HT-29 (cell line): ENCODE measurements around the gene WDR31. TPM values are rescaled to one million over a fixed set of nuclear protein-coding genes. Genes with fewer than 3 reads are reported as not detected.
"Not testable (repeated sequence)": the region's sequence is repeated elsewhere in the genome, so short reads cannot be mapped to it uniquely, and the experiment has no call there.

Source experiments
- DNase-seq: peaks from one replicate; pipeline ENCODE4 v3.0.0-alpha.2; 2015; ENCODE audit warnings: low spot score
- total RNA-seq: library from RNA; depleted of rRNA; stranded (reverse); fragments of >200 nt; shearing (Covaris generic); gene quantifications from 2 replicates; pipeline ENCODE4 v1.2.3, GENCODE V29; 2014; rRNA removed

Gene WDR31
- total RNA-seq = 0.37 and 0.74 TPM in 2 replicates

DNA sequence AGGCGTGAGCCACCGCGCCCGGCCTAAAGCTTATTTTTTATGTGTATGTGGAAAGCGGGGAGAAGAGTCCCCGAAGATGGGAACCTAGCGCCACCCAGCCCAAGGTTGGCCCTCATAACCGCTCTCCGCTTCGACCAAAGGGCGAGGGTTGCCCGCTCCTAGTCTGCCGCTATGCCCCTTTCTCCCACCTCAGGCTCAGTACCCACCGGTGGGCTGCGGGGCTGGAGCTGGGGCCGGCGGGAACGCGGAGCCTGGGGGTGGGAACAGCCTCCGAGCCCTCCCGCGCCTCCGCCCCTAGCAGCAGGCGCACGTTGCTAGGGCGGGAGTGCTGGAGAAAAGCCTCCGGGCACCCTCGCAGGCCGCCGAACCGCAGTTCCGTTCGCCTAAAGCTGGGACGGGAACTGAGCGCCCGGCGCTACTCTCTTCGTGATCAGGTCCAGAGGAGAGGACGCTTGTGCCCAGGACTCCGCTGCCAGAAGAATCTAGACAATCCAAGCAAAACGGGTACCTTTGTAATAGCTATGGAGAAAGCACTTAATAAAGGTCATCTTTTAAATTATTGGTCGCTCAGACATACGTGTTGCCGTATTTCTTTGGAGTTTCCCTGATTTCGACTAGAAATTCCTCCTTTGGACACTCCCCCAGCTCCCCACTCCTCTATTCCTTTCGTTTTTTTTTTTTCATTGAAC, at the start of gene WDR31:
TSS of gene WDR31 (minus strand) at position 265 of the 689 bp plus-strand sequence. CDS start 8,253 bp downstream, outside the sequence.
- DNase-seq = peak; percentile 87

DNA sequence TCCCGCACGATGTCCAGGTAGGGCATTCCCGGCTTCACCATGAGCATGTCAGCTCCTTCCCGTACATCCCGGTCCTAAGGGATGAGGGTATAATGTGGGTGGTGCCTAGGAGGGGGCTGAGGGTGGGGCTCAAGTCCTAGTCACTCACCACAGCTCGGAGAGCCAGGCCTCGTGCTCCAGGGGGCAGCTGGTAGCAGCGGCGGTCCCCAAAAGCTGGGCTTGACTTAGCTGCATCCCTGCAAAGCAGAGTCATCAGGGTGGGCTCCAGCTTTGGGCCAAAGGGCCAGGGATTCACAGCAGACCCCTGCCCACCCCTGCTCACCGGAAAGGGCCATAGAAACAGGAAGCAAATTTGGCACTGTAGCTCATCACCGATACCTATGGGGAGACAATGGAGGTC, 49.4 kb upstream of the WDR31 start:
- DNase-seq = no peak

DNA sequence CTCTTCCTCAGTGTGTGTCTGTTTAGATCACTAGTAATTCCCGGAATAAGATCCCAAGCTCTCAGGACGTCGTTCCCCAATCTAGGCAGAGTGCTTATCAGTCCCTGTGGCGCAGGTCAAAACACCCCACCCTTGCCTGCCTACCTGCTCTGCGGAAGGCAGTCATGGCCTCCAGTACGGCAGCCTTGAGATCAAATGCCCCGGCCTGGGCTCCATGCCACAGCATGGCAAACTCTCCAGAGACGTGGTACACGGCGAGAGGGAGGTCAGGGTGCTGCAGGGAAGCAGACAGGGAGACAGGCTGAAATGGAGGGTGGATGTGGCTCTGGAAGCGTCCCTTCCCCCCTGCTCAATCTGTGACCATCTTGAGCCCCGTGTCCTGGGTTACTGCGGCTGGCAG, 48.8 kb upstream of the WDR31 start:
- no peak for DNase-seq

DNA sequence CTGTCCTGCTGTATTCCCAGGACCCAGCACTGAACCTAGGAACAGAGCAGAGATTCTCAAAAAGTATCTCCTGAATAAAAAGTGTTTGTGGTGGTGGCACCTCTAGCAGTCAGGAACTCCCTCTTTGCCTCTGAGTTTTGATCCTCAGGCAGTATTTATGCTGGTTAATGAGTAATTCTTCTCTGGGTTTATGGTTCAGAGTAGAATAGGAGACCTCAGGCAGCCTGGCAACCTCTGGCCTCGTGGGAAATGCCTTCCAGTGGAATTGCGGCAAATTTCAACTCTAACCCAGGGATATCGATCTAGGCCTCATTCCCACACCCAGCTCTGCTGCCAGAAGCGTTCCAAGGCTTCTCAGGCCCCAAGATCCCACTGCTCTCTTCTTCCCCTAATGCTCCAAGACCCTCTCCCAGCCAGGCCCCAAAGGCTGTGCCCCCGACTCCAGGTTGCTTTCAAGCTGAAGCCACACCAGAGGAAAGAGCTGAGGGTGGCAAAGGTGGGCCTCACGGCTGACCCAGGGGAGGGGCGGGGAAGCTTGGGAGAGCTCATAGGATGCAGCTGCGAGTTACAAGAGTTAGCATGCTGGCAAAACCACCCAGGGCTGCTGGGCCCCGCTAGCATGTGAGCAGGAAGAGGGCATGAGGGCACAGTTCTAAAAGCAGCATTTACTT, 47.6 kb upstream of the WDR31 start:
- DNase-seq = peak; percentile 84

DNA sequence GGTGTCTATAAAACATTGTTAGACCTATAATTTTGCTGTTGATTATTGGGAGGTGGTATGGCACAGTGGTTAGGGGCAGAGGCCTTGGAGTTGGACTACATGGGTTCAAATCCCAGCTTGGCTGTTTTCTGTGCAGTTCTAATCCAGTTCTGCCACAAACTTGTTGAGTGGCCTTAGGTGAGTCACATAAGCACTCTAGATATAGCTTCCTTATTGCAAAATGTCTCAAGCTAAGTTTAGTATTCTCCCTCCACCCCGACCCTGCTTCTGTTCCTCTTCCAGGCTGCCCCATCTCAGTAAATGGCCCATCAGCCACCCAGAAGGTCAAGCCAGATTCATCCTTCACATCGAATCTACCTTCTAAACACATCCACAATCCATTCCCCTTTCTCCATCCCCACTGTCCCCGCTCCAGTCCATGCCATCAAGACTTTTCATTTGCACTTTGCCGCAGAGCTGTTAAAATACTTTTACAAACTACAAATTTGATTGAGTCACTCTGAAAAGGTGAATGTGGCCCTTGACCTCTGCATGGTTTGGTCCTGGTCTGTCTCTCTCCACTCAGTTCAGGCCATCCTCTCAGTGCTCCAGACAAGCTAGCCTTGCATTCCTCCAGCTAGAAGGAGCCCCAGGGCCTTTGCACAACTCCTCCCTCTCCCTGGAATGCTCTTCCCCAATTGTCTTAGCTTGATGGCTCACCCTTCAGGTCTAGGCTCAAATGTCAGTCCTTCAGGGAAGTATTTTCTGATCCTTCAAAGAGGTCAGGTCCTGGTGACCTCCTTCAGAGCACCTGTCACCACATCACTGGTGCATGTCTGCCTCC, 46.7 kb upstream of the WDR31 start:
- DNase-seq = no peak

DNA sequence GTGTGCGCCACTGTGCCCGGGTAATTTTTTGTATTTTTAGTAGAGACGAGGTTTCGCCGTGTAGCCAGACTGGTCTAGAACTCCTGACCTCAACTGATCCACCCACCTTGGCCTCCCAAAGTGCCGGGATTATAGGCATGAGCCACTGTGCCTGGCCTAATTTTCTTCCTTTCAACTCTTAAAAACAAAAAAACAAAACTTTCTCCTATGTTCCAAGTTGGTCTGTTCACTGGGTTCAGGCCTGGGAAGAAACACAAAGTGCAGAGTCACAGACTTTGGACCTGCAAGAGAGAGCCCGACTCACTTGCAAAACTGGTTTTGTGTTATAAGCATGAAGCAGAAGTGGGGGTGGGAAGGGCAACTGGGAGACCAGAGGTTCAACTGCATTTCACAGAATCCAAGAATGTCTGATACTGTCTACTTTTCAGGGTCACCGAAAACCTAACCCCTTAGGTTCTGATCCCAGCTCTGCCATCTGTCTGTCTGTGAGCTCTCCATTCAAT, 41.9 kb upstream of the WDR31 start:
- peak; percentile 93 for DNase-seq

DNA sequence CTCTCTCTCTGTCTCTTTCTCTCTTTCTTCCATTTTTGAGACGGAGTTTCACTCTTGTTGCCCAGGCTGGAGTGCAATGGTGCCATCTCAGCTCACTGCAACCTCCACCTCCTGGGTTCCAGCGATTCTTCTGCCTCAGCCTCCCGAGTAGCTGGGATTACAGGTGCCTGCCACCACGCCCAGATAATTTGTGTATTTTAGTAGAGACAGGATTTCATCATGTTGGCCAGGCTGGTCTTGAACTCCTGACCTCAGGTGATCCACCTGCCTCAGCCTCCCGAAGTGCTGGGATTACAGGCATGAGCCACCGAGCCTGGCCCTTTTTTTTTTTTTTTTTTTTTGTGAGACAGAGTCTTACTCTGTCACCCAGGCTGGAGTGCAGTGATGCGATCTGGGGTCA, 41.4 kb upstream of the WDR31 start:
- DNase-seq = not testable (repeated sequence)

DNA sequence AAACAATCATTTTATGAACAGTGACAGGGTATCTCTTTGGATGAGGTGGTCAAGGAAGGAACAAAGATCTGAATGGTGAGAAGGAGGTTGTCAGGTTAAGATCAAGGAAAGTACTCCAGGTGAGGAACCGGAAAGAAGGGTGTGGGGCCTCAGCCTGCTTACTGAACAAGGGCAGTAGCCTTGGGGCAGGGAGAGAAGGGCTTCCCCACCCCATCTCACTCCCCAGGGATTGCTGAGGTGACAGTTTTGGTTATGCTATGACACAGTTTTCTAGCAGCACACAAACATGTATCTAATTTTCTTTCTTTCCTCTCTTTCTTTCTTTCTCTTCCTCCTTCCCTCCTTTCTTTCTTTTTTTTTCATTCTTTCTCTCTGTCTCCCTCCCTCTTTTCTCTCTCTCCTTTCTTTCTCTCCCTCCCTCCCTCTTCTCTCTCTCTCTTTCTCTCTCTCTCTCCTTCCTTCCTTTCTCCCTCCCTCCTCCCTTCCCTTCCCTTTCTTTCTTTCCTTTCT, 40.8 kb upstream of the WDR31 start:
- DNase-seq = peak; percentile 44

DNA sequence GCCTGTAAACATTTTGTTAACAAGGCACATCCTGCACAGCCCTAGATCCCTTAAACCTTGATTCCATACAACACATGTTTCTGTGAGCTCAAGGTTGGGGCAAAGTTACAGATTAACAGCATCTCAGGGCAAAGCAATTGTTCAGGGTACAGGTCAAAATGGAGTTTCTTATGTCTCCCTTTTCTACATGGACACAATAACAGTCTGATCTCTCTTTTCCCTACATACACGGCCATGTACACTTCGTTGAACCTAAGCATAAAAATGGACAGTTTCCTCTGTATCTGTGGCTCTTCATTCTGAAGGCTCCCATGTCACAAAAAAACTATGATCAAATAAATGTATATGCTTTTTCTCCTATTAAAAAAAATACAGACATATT, 39.7 kb upstream of the WDR31 start:
- not testable (repeated sequence) for DNase-seq

DNA sequence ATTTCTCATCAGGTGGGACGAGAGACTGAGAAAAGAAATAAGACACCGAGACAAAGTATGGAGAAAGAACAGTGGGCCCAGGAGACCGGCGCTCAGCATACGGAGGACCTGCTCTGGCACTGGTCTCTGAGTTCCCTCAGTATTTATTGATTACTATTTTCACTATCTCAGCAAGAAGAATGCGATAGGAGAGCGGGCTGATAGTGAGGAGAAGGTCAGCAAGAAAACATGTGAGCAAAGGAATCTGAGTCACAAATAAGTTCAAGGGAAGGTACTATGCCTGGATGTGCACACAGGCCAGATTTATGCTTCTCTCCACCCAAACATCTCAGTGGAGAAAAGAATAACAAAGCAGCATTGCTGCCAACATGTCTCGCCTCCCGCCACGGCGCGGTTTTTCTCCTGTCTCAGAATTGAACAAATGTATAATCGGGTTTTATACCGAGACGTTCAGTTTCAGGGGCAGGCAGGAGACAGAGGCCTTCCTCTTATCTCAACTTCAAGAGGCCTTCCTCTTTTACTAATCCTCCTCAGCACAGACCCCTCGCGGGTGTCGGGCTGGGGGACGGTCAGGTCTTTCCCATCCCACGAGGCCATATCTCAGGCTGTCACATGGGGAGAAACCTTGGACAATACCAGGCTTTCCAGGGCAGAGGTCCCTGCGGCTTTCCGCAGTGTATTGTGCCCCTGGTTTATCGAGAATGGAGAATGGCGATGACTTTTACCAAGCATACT, 39.2 kb upstream of the WDR31 start:
- not testable (repeated sequence) for DNase-seq

DNA sequence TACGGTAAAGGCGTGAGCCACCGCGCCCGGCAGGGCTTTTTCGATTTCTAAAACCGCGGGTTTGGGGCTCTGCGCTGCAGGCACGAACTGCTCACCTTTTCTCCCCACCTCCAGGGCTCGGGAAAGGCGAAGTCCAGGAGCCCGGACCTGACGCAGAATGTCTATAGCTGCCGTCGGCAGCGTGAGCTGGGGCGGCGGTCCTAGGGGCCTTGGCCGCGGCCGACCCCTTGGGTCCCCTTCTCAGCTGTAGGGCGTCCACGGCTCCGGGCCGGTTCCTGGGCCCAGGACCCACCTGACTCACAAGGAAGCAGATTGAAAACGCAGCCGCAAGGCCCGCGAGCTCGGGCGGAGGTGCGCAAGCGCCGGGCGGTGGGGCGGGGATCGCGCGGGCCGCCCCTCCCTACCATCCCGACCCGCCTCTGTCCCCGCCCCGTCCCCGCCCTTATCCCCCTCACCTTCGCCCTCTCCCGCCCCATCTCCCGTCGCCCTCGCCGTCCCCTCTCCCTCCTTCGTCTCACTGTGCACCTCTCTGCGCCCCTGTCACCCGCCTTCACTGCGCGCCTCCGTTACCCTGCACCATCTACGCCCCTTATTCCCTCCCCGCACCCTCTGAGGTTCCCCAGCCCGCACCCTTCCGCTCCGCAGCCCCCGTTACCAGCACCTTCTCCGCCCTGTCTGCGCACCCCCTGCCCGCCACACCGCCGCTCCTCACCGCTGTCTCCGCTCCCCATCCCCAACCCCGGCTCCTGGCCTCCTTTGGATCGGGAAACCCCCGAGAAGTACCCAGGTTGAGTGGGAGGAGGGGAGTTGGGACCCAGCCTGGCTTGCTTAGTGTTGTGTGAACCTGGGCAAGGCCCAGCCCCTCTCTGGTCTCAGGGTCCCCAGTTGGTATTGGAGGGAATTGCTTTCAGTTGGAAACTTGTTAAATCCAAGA, 36.8 kb upstream of the WDR31 start, which contains the start of gene HDHD3:
TSS of gene HDHD3 (minus strand) at position 353 of the 934 bp plus-strand sequence. CDS start 2,632 bp downstream, outside the sequence.
- DNase-seq = peak; percentile 81

DNA sequence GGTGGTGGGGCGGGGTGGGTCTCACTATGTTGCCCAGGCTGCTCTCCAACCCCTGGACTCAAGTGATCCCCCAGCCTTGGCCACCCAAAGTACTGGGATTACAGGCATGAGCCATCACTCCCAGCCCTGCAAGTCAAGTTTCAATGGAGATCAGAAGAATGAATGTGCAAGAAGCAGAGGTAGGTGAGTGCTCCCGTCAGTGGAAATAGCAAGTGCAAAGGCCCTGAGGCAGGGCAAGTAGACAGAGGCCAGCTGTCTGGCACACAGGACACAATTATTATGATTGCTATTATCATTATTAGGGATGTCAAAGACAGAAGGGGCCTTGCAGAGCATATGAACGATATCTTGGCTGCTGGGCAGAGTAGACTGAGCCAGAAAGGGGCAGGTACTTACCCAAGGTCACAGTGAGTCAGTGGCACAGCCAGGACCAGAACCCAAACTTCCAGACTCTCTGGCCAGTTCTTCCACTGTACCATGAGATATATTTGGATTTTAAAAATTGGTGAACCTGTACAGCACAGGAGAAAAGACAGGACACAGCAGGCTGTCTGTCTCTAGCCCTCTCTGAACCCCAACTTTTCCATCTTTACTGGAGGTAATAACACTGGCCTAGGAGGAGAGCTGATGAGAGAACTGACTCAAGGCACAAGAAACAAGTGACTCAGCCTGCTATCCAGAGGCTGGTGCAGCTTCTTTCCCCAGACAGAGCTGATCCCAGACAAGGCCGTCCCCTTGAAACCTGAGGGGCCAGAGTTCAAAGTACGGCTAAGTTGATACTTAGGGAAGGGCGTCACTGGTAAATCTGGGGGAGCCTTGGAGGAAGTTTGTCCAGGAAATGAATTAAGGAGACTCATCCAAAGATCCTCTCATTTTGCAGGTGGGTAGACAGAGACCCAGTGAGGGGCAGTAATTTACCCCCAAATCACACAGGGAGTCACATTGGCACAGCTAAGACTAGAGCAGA, 35.3 kb upstream of the WDR31 start:
- DNase-seq = peak; percentile 57

DNA sequence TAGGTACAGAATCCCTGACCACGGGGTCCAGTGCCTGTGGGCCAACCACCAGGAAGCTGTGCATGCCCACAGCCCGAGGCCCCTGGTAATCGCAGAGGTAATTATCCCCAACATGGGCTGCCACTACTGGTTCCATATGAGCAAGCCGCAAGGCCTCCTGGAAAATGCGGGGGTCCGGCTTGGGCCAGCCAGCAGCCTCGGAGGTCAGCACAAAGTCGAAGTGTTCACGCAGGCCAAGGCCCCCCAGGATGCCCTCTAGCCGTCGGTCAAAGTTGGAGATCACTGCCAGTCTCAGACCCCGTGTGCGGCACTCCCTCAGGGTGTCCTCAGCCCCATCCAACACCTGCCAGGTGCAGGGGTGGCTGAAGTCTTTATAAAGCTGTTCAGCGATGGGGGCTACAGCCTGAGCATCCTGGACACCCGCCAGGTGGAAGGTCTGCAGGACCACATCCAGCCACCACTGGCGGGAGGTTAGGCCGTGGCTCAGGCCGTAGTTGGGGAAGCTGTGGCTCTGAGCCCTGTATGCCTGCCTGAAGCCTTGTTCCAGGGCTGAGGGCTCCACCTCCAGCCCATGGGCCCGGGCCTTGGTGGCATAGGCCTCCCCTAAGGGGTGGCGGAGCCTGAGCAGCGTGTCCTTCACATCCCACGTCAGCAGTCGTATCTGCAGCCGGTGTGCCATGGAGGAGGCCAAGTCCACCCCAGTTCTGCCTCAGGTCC, 33.8 kb upstream of the WDR31 start:
- DNase-seq = no peak

DNA sequence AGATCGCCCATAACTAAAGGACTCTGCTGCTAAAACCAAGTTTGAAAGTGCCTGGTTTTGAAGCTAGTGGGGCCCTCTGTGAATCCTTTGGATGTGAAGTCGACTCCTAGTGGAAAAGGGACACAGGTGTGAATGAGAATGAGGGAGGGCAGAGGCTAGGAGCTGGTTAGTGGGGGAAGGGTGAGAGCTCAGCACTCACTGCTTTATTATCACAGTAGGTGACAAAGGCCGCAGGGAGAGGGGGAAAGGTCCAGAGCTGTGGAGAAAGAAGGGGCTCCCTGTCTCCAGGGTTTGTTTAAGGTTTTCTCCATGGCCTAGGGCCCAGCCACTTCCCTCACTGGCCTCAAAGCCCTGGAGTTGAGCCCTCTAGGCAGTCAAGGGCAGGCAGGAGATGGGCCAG, 33.2 kb upstream of the WDR31 start:
- DNase-seq = no peak

DNA sequence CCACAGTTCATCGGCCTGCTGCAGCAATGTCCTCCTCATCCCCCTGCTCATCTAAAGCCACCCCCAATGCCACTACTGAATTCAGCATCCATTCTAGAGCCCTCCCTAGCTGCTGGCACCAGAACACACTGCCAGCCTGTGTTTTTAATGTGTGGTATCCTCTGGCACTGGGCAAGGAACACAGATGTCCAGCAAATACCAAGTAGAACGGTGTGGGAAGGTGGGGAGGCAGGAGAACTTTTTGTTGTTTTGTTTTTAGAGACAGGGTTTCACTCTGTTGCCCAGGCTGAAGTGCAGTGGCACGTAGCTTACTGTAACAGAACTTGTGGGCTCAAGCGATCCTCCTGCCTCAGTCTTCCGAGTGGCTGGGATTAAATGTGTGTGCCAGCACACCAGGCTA, 32.0 kb upstream of the WDR31 start:
- no peak for DNase-seq

DNA sequence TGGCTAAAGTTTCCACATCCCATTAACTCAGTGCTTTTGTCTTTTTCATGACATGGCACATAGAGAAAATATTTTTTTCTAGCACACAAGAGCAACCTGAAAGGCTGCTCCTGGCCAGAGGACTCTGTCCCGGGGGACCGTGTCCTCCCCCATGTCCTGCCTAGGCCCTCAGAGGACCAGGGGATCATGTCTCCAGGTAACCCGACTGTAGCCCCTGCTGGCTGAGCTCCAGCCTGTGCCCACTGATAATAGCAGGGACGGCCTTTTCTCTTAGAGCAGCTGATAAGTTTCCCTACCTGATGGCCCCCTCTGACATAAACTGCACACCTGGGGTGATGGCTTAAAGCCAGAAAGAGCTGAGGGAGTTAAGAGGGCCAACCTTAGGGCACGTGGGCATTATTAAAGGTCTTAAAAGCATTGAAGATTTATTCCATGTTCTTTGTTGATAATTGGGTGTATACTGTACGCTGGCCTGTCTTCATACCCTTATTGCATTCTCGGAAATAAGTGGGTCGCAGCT, 30.8 kb upstream of the WDR31 start:
- DNase-seq = no peak

DNA sequence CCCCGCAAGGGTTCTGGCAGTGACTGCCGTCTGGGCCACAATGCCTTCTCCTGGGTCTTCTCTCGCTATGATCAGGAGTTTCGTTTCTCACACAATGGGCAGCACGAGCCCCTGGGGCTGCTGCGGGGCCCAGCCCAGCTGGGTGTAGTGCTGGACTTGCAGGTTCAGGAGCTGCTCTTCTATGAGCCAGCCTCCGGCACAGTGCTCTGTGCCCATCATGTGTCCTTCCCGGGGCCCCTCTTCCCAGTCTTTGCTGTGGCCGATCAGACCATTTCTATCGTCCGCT, 29.7 kb upstream of the WDR31 start:
- DNase-seq = no peak
